Measurements from ENCODE around the gene ANKS1B.

Gene ANKS1B

DNA sequence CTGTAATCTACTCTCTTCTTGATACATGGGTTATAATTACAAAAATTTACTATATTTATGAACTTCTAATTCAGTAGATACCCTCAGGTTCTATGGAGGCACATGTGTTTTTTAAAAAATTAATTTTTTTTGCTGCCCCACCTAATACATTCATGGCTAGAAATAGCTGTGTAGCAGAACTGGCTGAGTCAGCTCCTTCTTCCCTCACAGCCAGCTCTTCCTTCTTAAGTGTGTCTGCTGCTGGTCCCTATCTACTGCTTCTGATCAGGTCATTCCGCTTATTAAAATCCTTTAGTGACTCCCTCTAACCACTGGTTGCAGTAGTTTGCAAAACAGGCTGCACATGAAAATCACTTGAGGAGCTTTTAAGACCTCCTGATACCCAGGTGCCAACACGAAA is 939.6 kb downstream of the ANKS1B start:
- Histone ChIP-seq H3K4me1 (ENCODE audit: insufficient read depth, low read length, severe bottlenecking) (no peaks in the 10 kb centered on the region), H3K9me2 (ENCODE audit: low read depth, low read length) (no peaks in the 10 kb centered on the region), H3K36me3 (ENCODE audit: insufficient read depth, low read length) (no peaks in the 10 kb centered on the region), H3K9ac (ENCODE audit: low read length) (no peak overlapping the region), H3F3A (ENCODE audit: insufficient read depth, low read length) (no peaks in the 10 kb centered on the region), H2AFZ (ENCODE audit: low read length) (no peak overlapping the region), H3K27me3 (ENCODE audit: insufficient read depth, low read length) (no peaks in the 10 kb centered on the region), H3K4me3 (ENCODE audit: low read depth, low read length, poor library complexity, severe bottlenecking) (no peak overlapping the region), H3K27ac (ENCODE audit: low read depth, low read length, poor library complexity, severe bottlenecking) (no peak overlapping the region), H4K20me1 (ENCODE audit: insufficient read depth, low read length) (no peaks in the 10 kb centered on the region), H3K4me2 (ENCODE audit: low read length) (no peak overlapping the region), H3K79me2 (ENCODE audit: insufficient read depth, low read length) (no peaks in the 10 kb centered on the region), H3K9me3 (ENCODE audit: low read length) (0 out of 2 replicates have a peak, but pooled peaks cover 7% of the 10 kb centered on the region)
- TF ChIP-seq EZH2 (IDR thresholded peaks at IDR 0.05; ENCODE audit: borderline replicate concordance, low read length): no peak
- TF ChIP-seq, protein P1, sequence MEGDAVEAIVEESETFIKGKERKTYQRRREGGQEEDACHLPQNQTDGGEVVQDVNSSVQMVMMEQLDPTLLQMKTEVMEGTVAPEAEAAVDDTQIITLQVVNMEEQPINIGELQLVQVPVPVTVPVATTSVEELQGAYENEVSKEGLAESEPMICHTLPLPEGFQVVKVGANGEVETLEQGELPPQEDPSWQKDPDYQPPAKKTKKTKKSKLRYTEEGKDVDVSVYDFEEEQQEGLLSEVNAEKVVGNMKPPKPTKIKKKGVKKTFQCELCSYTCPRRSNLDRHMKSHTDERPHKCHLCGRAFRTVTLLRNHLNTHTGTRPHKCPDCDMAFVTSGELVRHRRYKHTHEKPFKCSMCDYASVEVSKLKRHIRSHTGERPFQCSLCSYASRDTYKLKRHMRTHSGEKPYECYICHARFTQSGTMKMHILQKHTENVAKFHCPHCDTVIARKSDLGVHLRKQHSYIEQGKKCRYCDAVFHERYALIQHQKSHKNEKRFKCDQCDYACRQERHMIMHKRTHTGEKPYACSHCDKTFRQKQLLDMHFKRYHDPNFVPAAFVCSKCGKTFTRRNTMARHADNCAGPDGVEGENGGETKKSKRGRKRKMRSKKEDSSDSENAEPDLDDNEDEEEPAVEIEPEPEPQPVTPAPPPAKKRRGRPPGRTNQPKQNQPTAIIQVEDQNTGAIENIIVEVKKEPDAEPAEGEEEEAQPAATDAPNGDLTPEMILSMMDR (IDR thresholded peaks at IDR 0.05; ENCODE audit: low read length): no peak

DNA sequence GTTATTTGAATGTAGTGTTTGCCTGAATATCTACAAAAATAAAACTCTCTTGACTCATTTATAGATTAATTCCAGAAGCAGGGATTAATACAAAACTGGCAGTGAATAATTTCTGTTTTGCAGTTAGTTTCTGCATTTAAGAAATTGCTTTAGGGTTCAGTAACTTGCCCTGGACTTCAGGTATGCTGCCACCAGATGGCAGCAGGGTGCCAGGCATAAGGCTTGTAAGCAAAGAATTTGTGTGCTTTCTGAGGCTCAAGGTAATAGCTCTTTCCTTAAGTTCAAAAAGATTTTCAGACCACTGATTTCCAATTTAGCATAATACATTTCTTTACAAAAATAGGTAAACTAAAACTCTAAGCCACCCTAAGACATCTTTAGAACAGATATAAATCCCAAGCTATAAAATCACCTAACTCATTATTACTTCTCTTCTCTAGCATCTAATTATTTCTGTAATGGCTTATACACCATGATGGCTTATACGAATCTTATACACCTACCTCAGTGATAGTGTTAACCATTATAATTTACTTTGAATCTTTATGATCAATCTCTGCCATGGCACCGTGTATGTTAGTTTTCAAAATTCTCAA is 941.3 kb downstream of the ANKS1B start:
- Histone ChIP-seq H3K9ac (ENCODE audit: low read length) (no peak overlapping the region), H3K27me3 (ENCODE audit: insufficient read depth, low read length) (no peaks in the 10 kb centered on the region), H3K4me1 (ENCODE audit: insufficient read depth, low read length, severe bottlenecking) (no peaks in the 10 kb centered on the region), H3K4me2 (ENCODE audit: low read length) (no peak overlapping the region), H3F3A (ENCODE audit: insufficient read depth, low read length) (no peaks in the 10 kb centered on the region), H3K4me3 (ENCODE audit: low read depth, low read length, poor library complexity, severe bottlenecking) (no peak overlapping the region), H3K9me2 (ENCODE audit: low read depth, low read length) (no peaks in the 10 kb centered on the region), H3K36me3 (ENCODE audit: insufficient read depth, low read length) (no peaks in the 10 kb centered on the region), H3K27ac (ENCODE audit: low read depth, low read length, poor library complexity, severe bottlenecking) (no peak overlapping the region), H4K20me1 (ENCODE audit: insufficient read depth, low read length) (no peaks in the 10 kb centered on the region), H3K79me2 (ENCODE audit: insufficient read depth, low read length) (no peaks in the 10 kb centered on the region), H2AFZ (ENCODE audit: low read length) (no peak overlapping the region), H3K9me3 (ENCODE audit: low read length) (0 out of 2 replicates have a peak, but pooled peaks cover 7% of the 10 kb centered on the region)
- TF ChIP-seq, protein P1 (IDR thresholded peaks at IDR 0.05; ENCODE audit: low read length): peak; percentile 87
- no peak for TF ChIP-seq EZH2 (IDR thresholded peaks at IDR 0.05; ENCODE audit: borderline replicate concordance, low read length)

DNA sequence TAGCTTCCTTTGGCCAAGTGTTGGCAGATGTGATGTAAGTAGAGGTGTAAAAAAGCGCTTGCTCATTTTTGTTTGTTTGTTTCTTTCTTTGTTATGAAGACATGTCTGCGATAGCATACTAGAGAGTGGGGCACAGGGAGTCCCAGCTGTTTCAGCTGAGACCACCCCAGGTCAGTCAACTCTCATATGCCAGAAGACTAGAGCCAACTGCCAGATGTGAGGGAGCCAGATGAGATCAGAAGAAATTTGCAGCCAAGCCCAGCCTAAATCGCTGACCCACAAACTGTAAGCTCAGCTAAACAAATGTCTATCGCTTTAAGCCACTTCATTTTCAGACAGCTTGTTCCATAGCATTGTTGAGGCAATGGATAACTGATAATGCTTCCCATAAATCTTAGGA is 942.5 kb downstream of the ANKS1B start:
- H2AFZ ChIP-seq (ENCODE audit: low read length): no peak overlapping the region

More for the DNA sequence above, 942.5 kb downstream of the ANKS1B start:
- no peak overlapping the region for H3K4me2 ChIP-seq (ENCODE audit: low read length)
- no peaks in the 10 kb centered on the region for H3K27me3 ChIP-seq (ENCODE audit: insufficient read depth, low read length)
- H3K9ac ChIP-seq (ENCODE audit: low read length): no peak overlapping the region
- no peaks in the 10 kb centered on the region for H3K79me2 ChIP-seq (ENCODE audit: insufficient read depth, low read length)
- H3K4me3 ChIP-seq (ENCODE audit: low read depth, low read length, poor library complexity, severe bottlenecking): no peak overlapping the region
- H3K9me3 ChIP-seq (ENCODE audit: low read length): 0 out of 2 replicates have a peak, but pooled peaks cover under 1% of the 10 kb centered on the region
- H4K20me1 ChIP-seq (ENCODE audit: insufficient read depth, low read length): no peaks in the 10 kb centered on the region
- H3K4me1 ChIP-seq (ENCODE audit: insufficient read depth, low read length, severe bottlenecking): no peaks in the 10 kb centered on the region
- no peaks in the 10 kb centered on the region for H3K36me3 ChIP-seq (ENCODE audit: insufficient read depth, low read length)
- H3F3A ChIP-seq (ENCODE audit: insufficient read depth, low read length): no peaks in the 10 kb centered on the region
- TF ChIP-seq EZH2 (IDR thresholded peaks at IDR 0.05; ENCODE audit: borderline replicate concordance, low read length): no peak
- TF ChIP-seq, protein P1 (IDR thresholded peaks at IDR 0.05; ENCODE audit: low read length): no peak
- no peaks in the 10 kb centered on the region for H3K9me2 ChIP-seq (ENCODE audit: low read depth, low read length)
- no peak overlapping the region for H3K27ac ChIP-seq (ENCODE audit: low read depth, low read length, poor library complexity, severe bottlenecking)

Data from OCI-LY1 (cell line).